Neuronal stem cell (in vitro differentiated cells): ENCODE results near the gene BMF.
A peak's percentile ranks its signal among the peaks of the same experiment; 100 is the strongest.

Experiments
- DNase-seq: peaks from one replicate; pipeline ENCODE4 v3.0.0-alpha.2; 2013; ENCODE audit warnings: low spot score
- H2AFZ ChIP-seq: one replicate; pipeline ENCODE4 v1.6.1; 2013; ENCODE audit warnings: mild to moderate bottlenecking, low read length, inconsistent platforms
- H2AK5ac ChIP-seq: 2 replicates; pipeline ENCODE4 v1.6.1; 2013; ENCODE audit warnings: low read depth, mild to moderate bottlenecking, inconsistent platforms, low read length, moderate library complexity, mixed read lengths
- H2BK120ac ChIP-seq: 2 replicates; pipeline ENCODE4 v1.6.1; 2013; ENCODE audit warnings: low read depth, mild to moderate bottlenecking, inconsistent platforms, low read length, moderate library complexity, mixed read lengths
- H2BK12ac ChIP-seq: one replicate; pipeline ENCODE4 v1.6.1; 2013; ENCODE audit warnings: low read length, inconsistent platforms
- H2BK15ac ChIP-seq: 2 replicates; pipeline ENCODE4 v1.6.1; 2013; ENCODE audit warnings: mild to moderate bottlenecking, low read length, inconsistent platforms, mixed read lengths
- H2BK5ac ChIP-seq: one replicate; pipeline ENCODE4 v1.6.1; 2013; ENCODE audit warnings: inconsistent platforms, mild to moderate bottlenecking, low read length, moderate library complexity
- H3K14ac ChIP-seq: one replicate; pipeline ENCODE4 v1.6.1; 2013; ENCODE audit warnings: low read length, inconsistent platforms
- H3K18ac ChIP-seq: 2 replicates; pipeline ENCODE4 v1.6.1; 2013; ENCODE audit warnings: low read length, inconsistent platforms
- H3K23ac ChIP-seq: 2 replicates; pipeline ENCODE4 v1.6.1; 2013; ENCODE audit warnings: low read depth, mild to moderate bottlenecking, mixed read lengths, low read length, inconsistent platforms; ENCODE audit not compliant: poor library complexity
- H3K27ac ChIP-seq: replicated peaks from 3 replicates; pipeline ENCODE4 v1.5.1; 2013; ENCODE audit warnings: low read length, inconsistent platforms
- H3K27me3 ChIP-seq, 3 experiments: 2 replicates each; pipeline ENCODE4 v1.6.1; 2013; ENCODE audit warnings: low read length in 3 of 3, mild to moderate bottlenecking in 2 of 3, inconsistent platforms in 1 of 3, low read depth in 1 of 3, mixed read lengths in 1 of 3, moderate library complexity in 1 of 3; ENCODE audit not compliant: control insufficient read depth in 3 of 3, insufficient read depth in 3 of 3
- H3K36me3 ChIP-seq, 2 donors: replicated peaks in 1 of 2; 2 replicates each; pipeline ENCODE4 v1.6.1; 2013; ENCODE audit warnings: low read length in 2 of 2; ENCODE audit not compliant: control insufficient read depth in 2 of 2, insufficient read depth in 2 of 2
- H3K4ac ChIP-seq: 2 replicates; pipeline ENCODE4 v1.6.1; 2013; ENCODE audit warnings: inconsistent platforms, mild to moderate bottlenecking, low read length, moderate library complexity
- H3K4me1 ChIP-seq, 2 donors: 1 replicate in 1 of 2; 2 replicates in 1 of 2; pipeline ENCODE4 v1.6.1; 2013; ENCODE audit warnings: low read length in 2 of 2, low read depth in 1 of 2; ENCODE audit not compliant: control insufficient read depth in 2 of 2, insufficient read depth in 1 of 2
- H3K4me2 ChIP-seq: one replicate; pipeline ENCODE4 v1.6.1; 2013; ENCODE audit warnings: mild to moderate bottlenecking, low read length, inconsistent platforms; ENCODE audit not compliant: insufficient read depth, poor library complexity, severe bottlenecking
- H3K4me3 ChIP-seq, 2 donors: 2 replicates each; pipeline ENCODE4 v1.5.1; 2013; ENCODE audit warnings: low read length in 2 of 2, mild to moderate bottlenecking in 2 of 2, inconsistent platforms in 1 of 2, moderate library complexity in 1 of 2
- H3K79me1 ChIP-seq: one replicate; pipeline ENCODE4 v1.6.1; 2013; ENCODE audit warnings: low read depth, mild to moderate bottlenecking, inconsistent platforms, low read length, moderate library complexity
- H3K9ac ChIP-seq: one replicate; pipeline ENCODE4 v1.6.1; 2013; ENCODE audit warnings: mild to moderate bottlenecking, low read depth, low read length, inconsistent platforms; ENCODE audit not compliant: poor library complexity
- H3K9me3 ChIP-seq, 2 donors: replicated peaks in 1 of 2; 2 replicates each; pipeline versions ENCODE3 to v1.6.1; 2013; ENCODE audit warnings: low read length in 2 of 2, mild to moderate bottlenecking in 2 of 2, inconsistent platforms in 1 of 2, low read depth in 1 of 2, mixed read lengths in 1 of 2, moderate library complexity in 1 of 2; ENCODE audit not compliant: control insufficient read depth in 2 of 2, insufficient read depth in 1 of 2
- H4K8ac ChIP-seq: one replicate; pipeline ENCODE4 v1.6.1; 2013; ENCODE audit warnings: low read depth, mild to moderate bottlenecking, inconsistent platforms, low read length, moderate library complexity
- H4K91ac ChIP-seq: one replicate; pipeline ENCODE4 v1.6.1; 2013; ENCODE audit warnings: low read length, low read depth, mild to moderate bottlenecking, inconsistent platforms; ENCODE audit not compliant: poor library complexity
- WGBS, 2 donors: extraction: QIAGEN DNeasy Blood & Tissue Kit; methylation state at CpG; one replicate each; pipeline ENCODE4 v1.1.7; 2013; ENCODE audit warnings: missing lambda C conversion rate in 2 of 2, mixed read lengths in 1 of 2; ENCODE audit not compliant: insufficient read length in 2 of 2, insufficient replicate concordance in 1 of 2; ENCODE audit errors: extremely low coverage in 2 of 2; 5-methylcytosine and 5-hydroxymethylcytosine counted together

BMF gene

GRCh38 chr15:40050788-40051470, 57.8 kb downstream of the BMF start:
- no peak overlapping the region for H4K91ac ChIP-seq
- peak overlapping the region; percentile 35 for H3K23ac ChIP-seq
- H3K18ac ChIP-seq, result peak overlapping the region; percentile 46
- peaks cover 3 to 13% of the 10 kb centered on the region in 2 donors for H3K4me1 ChIP-seq
- peak overlapping the region; percentile 22 for H2BK15ac ChIP-seq
- H3K4ac ChIP-seq, result no peak overlapping the region
- H3K4me2 ChIP-seq, result no peak overlapping the region
- H3K27me3 ChIP-seq, result no peaks in the 10 kb centered on the region
- H3K9ac ChIP-seq, result peak overlapping the region; percentile 82
- no peaks in the 10 kb centered on the region for H3K36me3 ChIP-seq
- H2BK12ac ChIP-seq, result peak overlapping the region; percentile 8
- peak; percentile 48 for DNase-seq
- peak overlapping the region; percentile 59 for H3K14ac ChIP-seq
- H3K4me3 ChIP-seq, result peak overlapping the region in 1 of 2 donors; percentile 66
- peak overlapping the region; percentile 74 for H4K8ac ChIP-seq
- no peak overlapping the region for H2AK5ac ChIP-seq
- H2BK120ac ChIP-seq, result no peak overlapping the region
- H3K79me1 ChIP-seq, result peaks cover 3% of the 10 kb centered on the region
- H3K27ac ChIP-seq, result no peak overlapping the region
- H2BK5ac ChIP-seq, result no peak overlapping the region
- WGBS, 2 donors, result 100% methylated on average over 2 of the region's 12 CpGs; no CpG with 5 or more reads in 1 of the 2 donors
- peak overlapping the region; percentile 47 for H2AFZ ChIP-seq
- peaks cover 0 to 2% of the 10 kb centered on the region in 2 donors for H3K9me3 ChIP-seq

GRCh38 chr15:40048926-40049475, 59.7 kb downstream of the BMF start:
- Histone ChIP-seq H3K18ac (no peak overlapping the region), H3K4me2 (no peak overlapping the region), H2AK5ac (no peak overlapping the region), H2BK15ac (no peak overlapping the region), H3K9ac (no peak overlapping the region), H2BK12ac (no peak overlapping the region), H3K36me3 (no peaks in the 10 kb centered on the region), H3K4me1 (peaks cover 8 to 10% of the 10 kb centered on the region in 2 donors), H4K8ac (no peak overlapping the region), H3K4me3 (no peak overlapping the region), H4K91ac (no peak overlapping the region), H2BK5ac (no peak overlapping the region), H3K23ac (no peak overlapping the region), H3K27me3 (no peaks in the 10 kb centered on the region), H2BK120ac (no peak overlapping the region), H3K14ac (no peak overlapping the region), H2AFZ (no peak overlapping the region), H3K79me1 (peaks cover 3% of the 10 kb centered on the region), H3K4ac (no peak overlapping the region), H3K27ac (no peak overlapping the region), H3K9me3 (peaks cover 0 to 2% of the 10 kb centered on the region in 2 donors)
- no CpG with 5 or more reads among the region's 3 CpGs for WGBS, 2 donors
- DNase-seq, result no peak

- H3K4me3 ChIP-seq, result no peak overlapping the region
- no CpG with 5 or more reads among the region's 10 CpGs for WGBS, 2 donors
- no peak overlapping the region for H2AFZ ChIP-seq
- H3K14ac ChIP-seq, result no peak overlapping the region
- H3K4ac ChIP-seq, result no peak overlapping the region
- H3K4me2 ChIP-seq, result no peak overlapping the region
- no peak overlapping the region for H3K23ac ChIP-seq
- no peak overlapping the region for H2BK15ac ChIP-seq
- no peaks in the 10 kb centered on the region for H3K36me3 ChIP-seq
- H4K8ac ChIP-seq, result no peak overlapping the region
- no peak for DNase-seq
- H2BK120ac ChIP-seq, result no peak overlapping the region
- no peak overlapping the region for H2BK5ac ChIP-seq
- H3K18ac ChIP-seq, result no peak overlapping the region
- peaks cover 0 to 2% of the 10 kb centered on the region in 2 donors for H3K9me3 ChIP-seq
- no peak overlapping the region for H3K9ac ChIP-seq
- H3K4me1 ChIP-seq, result peaks cover 8 to 10% of the 10 kb centered on the region in 2 donors
- peaks cover 3% of the 10 kb centered on the region for H3K79me1 ChIP-seq
- no peak overlapping the region for H2BK12ac ChIP-seq
- H3K27me3 ChIP-seq, result no peaks in the 10 kb centered on the region
- H3K27ac ChIP-seq, result no peak overlapping the region
- H4K91ac ChIP-seq, result no peak overlapping the region
- no peak overlapping the region for H2AK5ac ChIP-seq
These were observed 60.4 kb downstream of the BMF start for GRCh38 chr15:40048211-40048792.
